ENCODE data around the gene LRRC53.

DNA sequence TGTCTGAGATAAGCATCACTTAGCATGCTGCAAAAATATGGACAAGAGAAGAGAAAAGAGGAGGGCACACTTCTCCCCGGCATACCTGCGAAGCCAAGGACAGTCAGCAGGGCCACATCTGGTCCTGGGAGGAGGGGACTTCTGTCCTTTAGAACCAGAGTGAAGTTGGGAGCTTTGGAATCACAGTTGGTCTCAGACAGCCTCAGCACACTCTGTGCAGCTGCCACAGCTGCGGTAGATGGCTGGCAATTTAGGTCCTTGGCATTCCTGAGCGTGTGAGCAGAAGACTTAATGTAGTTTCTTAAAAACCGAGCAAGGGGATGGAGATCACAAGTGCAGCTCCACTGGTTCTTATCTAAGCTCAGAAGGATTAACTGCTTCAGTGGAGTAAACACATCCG, 32.3 kb downstream of the LRRC53 start:
- no peak for TF ChIP-seq HDGF (IDR thresholded peaks at IDR 0.05; ENCODE audit: borderline replicate concordance)
- TF ChIP-seq FOXA1 (IDR thresholded peaks at IDR 0.05) = no peak
- no peak for TF ChIP-seq SP1 (IDR thresholded peaks at IDR 0.05)
- no peak for TF ChIP-seq BHLHE40 (IDR thresholded peaks at IDR 0.05; ENCODE audit: borderline replicate concordance)
- TF ChIP-seq FOXM1 (IDR thresholded peaks at IDR 0.05; ENCODE audit: borderline replicate concordance) = no peak
- TF ChIP-seq NFRKB (IDR thresholded peaks at IDR 0.05) = no peak
- TF ChIP-seq ELF4 (IDR thresholded peaks at IDR 0.05) = no peak
